ENCODE results near the gene MTF2. TPM values are rescaled to one million over a fixed set of nuclear protein-coding genes. Genes with fewer than 3 reads are reported as not detected.

Gene MTF2
- total RNA-seq, 1 donor from 2014 or later = 49.4 TPM

DNA sequence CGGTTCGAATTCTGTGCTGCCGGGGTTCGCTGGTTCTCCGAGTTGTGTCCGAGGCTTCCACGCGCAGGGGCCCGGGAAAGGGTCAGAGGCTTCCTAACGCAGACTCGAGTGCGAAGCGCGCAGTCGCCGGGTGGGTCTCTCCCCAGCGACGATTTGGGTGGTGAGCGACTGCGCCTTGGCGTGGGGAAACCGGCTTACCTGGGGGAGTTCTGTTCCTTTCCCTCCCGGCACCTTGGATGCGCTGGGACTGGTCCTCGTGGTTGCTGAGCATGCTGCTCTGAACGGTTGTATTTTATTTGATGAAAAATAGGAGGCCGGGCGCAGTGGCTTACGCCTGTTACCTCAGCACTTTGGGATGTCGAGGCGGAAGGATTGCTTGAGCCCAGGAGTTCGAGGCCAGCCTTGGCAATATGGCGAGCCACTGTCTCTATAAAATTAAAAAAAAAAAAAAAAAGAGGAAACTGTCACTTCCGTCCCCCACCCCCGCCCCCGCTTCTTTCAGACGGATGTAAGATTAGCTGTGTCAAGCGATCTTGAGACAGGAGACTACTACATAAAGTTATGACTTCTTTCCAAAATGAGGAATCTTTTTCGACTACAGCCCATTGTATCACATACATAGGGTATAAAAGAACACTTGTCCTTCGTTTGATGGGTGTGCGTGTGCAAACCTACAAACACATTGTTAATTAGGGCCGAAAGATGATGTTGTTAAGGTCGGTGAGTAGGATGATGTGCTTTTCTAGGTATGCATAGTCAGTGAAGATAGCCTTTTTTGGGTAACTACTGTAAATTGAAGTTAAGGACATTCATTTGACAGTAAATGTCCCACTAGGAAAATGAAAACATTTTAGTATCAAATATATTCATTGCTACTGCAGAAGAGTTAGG lies 101.9 kb downstream of the MTF2 start, which contains the start of gene CCDC18:
TSS of gene CCDC18 (plus strand) at position 2 of the 891 bp plus-strand sequence. CDS start 2,638 bp downstream, outside the sequence.
- DNase-seq (ENCODE audit: low spot score) = no peak

DNA sequence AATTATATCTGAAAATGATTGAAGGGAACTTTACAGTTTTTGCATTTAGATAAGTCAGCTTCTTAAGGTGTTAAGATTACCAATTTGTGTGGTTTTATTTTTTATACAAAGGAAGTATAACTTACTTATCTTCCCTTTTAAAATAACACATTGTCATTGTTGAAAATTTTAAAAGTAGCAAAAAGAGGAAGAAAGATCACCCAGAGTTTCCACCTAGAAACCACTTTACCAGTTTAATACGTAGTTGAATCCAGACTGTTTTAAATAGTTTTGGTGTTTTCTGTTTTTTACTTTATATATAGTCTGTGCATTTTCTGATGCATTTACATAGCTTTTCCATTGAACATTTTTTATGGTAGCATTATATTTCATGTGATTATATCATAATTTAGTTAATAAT lies 107.6 kb downstream of the MTF2 start:
- DNase-seq (ENCODE audit: low spot score) = no peak

Other genes starting within 250 kb of the MTF2 start
- gene RPL5, start 247.2 kb upstream of the MTF2 start, total RNA-seq (ENCODE audit: insufficient read depth, low replicate concordance) = 1,496 TPM
- gene DIPK1A, start 117.8 kb upstream of the MTF2 start, total RNA-seq (ENCODE audit: insufficient read depth, low replicate concordance) = 9.6 TPM
- gene TMED5, start 101.1 kb downstream of the MTF2 start, total RNA-seq (ENCODE audit: insufficient read depth, low replicate concordance) = 46.5 TPM
- 2.4 TPM for gene CCDC18, start 101.4 kb downstream of the MTF2 start, total RNA-seq (ENCODE audit: insufficient read depth, low replicate concordance)

Data from umbilical cord (tissue), 2 donors.